AG04450 (cell line): ENCODE results near the gene TUSC2. TPM values are rescaled to one million over a fixed set of nuclear protein-coding genes. Genes with fewer than 3 reads are reported as not detected.
A peak's percentile ranks its signal among the peaks of the same experiment; 100 is the strongest.

Source experiments
- CTCF ChIA-PET: fragments of 300-600, 350-600 bp; formaldehyde crosslinking; extraction: SDS; loops from one replicate; lab custom pipeline; 2022; ENCODE audit warnings: antibody characterized with exemption, inconsistent platforms; lab: Charles Lee
- POLR2A ChIA-PET: fragments of 350-600 bp; formaldehyde crosslinking; extraction: SDS; loops from one replicate; lab custom pipeline; 2021; ENCODE audit warnings: antibody characterized with exemption, inconsistent platforms; lab: Yijun Ruan, JAX
- DNase-seq: peaks from one replicate; pipeline ENCODE4 v3.0.0-alpha.2; 2011; ENCODE audit warnings: low read depth, low spot score
- H3K27ac ChIP-seq: one replicate; pipeline ENCODE4 v1.5.1; 2012; ENCODE audit warnings: low read depth, low read length, control low read depth
- H3K27me3 ChIP-seq: one replicate; pipeline ENCODE4 v1.6.0; 2012; ENCODE audit warnings: low read length; ENCODE audit not compliant: control insufficient read depth, insufficient read depth
- H3K4me3 ChIP-seq: 2 replicates; pipeline ENCODE4 v1.5.1; 2011; ENCODE audit warnings: mild to moderate bottlenecking, low read depth, low read length, control low read depth
- H3K9me3 ChIP-seq: 2 replicates; pipeline ENCODE4 v1.5.1; 2012; ENCODE audit warnings: low read length; ENCODE audit not compliant: control insufficient read depth, insufficient read depth
- polyA plus RNA-seq: library from polyadenylated mRNA; depleted of rRNA; stranded (reverse); fragments of >200 nt; gene quantifications from 2 replicates; pipeline ENCODE4 v1.2.3, GENCODE V29; 2011
- TF ChIP-seq, protein P1 (sequence below): IDR thresholded peaks from 2 replicates; pipeline ENCODE4 v1.5.1; 2011; ENCODE audit warnings: low read depth, low read length, control low read depth, inconsistent platforms

The TUSC2 gene
- polyA plus RNA-seq, 1 experiment = 25.3 TPM

DNA sequence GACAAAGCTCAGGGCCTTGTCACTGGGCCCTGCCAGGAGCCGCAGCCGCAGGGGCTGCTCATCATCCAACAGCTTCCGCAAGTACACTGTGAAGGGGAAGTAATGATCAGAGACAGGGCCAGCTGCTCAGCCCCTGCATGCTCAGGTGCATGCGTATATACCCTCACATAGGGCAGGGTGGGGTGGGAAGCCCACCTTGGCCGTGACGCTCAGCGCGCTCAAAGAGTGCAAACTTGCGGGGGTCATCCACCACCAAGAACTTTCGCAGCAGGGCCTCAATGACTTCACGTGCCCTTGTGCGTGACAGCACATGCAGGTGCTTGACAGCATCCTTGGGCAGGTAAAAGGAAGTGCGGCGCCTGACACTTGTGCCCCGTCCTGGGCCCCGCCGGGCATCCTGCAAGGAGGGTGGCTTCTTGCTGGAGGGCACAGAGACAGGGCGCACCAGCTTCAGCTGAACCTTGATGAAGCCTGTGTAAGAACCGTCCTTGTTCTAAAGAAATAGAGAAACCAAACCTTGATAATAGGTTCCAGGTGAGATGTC, 3.4 kb upstream of the TUSC2 start:
- Histone ChIP-seq H3K4me3 (no peak overlapping the region), H3K27me3 (no peaks in the 10 kb centered on the region), H3K9me3 (no peaks in the 10 kb centered on the region; the same call in 1 of the 2 replicates), H3K27ac (no peak overlapping the region)
- ChIA-PET CTCF (interaction anchor here (1.1 kb wide), 1 partner anchor 10 kb away, joined by 5 read pairs; no protein-coding TSS in a partner anchor), POLR2A (no interaction called here)
- DNase-seq = no peak
- TF ChIP-seq, protein P1, sequence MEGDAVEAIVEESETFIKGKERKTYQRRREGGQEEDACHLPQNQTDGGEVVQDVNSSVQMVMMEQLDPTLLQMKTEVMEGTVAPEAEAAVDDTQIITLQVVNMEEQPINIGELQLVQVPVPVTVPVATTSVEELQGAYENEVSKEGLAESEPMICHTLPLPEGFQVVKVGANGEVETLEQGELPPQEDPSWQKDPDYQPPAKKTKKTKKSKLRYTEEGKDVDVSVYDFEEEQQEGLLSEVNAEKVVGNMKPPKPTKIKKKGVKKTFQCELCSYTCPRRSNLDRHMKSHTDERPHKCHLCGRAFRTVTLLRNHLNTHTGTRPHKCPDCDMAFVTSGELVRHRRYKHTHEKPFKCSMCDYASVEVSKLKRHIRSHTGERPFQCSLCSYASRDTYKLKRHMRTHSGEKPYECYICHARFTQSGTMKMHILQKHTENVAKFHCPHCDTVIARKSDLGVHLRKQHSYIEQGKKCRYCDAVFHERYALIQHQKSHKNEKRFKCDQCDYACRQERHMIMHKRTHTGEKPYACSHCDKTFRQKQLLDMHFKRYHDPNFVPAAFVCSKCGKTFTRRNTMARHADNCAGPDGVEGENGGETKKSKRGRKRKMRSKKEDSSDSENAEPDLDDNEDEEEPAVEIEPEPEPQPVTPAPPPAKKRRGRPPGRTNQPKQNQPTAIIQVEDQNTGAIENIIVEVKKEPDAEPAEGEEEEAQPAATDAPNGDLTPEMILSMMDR = no peak

DNA sequence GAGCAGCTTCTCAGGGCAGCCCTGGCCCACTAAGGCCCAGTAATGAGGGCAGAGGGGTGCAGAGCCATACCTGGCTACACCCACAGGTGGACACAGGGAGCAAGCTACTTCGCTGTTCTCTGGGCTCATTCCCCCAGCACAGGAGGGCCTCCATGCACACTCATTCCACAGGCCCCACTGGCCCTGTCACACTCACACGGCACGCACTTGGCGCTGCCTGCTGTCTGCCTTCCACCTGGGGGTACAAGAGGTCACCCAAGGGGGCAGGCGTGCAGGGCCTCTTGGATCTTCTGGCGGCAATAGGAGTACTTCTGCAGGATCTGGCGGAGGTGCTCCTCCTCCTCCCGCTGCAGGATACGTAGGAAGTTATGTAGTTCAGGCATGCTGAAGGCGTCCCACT, 2.3 kb upstream of the TUSC2 start:
- CTCF ChIA-PET = interaction anchor here (1.1 to 1.5 kb wide), 2 partner anchors 9 to 136 kb away, joined by 3 to 5 read pairs; no protein-coding TSS in a partner anchor
- no peaks in the 10 kb centered on the region; the same call in 1 of the 2 replicates for H3K9me3 ChIP-seq
- POLR2A ChIA-PET = interaction anchor here (0.6 kb wide), 1 partner anchor 11 kb away, joined by 3 read pairs; no protein-coding TSS in a partner anchor
- no peaks in the 10 kb centered on the region for H3K27me3 ChIP-seq
- H3K4me3 ChIP-seq = no peak overlapping the region
- DNase-seq = no peak
- peak overlapping the region; percentile 11 for H3K27ac ChIP-seq
- TF ChIP-seq, protein P1 = no peak

DNA sequence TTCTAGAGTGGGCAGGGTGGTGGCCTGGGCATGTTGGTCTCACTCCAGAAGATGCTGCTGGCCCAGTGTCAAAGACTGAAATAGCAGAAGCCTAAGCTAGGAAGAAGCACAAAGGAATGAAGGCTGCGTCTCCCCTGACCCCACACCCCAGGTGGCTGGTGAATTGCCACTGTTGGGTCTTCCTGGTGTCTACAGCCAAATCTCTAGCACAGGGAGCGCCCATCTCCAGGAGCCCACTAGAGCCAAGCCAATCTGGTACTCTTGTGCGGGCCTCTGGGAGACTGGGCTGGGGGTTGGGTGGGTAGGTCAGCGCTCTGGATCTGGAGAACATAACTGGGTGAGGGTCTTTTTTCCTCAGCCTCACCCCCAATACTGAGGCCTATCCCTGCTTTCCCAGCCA, 894 bp downstream of the TUSC2 start:
- CTCF ChIA-PET = no interaction called here
- peak overlapping the region; percentile 87 for H3K4me3 ChIP-seq
- no peaks in the 10 kb centered on the region; the same call in 1 of the 2 replicates for H3K9me3 ChIP-seq
- no peaks in the 10 kb centered on the region for H3K27me3 ChIP-seq
- POLR2A ChIA-PET = interaction anchor here (0.6 to 2.2 kb wide), 3 partner anchors 9 to 43 kb away, joined by 5 to 22 read pairs (median 7); partner anchors contain the start of genes CYB561D2 and NPRL2
- TF ChIP-seq, protein P1 = no peak
- no peak overlapping the region for H3K27ac ChIP-seq
- DNase-seq = no peak

DNA sequence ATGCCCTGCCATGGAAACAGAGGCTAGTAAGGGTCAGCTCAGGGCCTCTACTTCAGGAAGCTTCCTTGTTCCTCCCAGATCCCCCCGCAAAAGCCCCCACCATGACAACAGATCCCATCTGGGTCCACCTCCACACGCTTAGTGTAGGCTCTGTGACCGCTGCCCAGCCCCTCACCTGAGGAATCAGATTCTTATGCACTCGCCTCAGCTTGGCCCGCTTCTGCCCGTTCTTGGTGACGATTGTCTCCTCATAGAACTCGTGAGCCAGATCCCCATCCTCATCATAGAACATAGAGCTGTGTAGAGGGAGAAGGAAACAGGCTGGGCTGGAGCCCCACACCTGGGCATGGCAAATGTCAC, 1.9 kb downstream of the TUSC2 start:
- no peaks in the 10 kb centered on the region; the same call in 1 of the 2 replicates for H3K9me3 ChIP-seq
- ChIA-PET POLR2A (no interaction called here), CTCF (interaction anchor here (0.8 kb wide), 1 partner anchor 70 kb away, joined by 3 read pairs; no protein-coding TSS in a partner anchor)
- no peak for DNase-seq
- H3K27ac ChIP-seq = no peak overlapping the region
- TF ChIP-seq, protein P1 = no peak
- no peak overlapping the region for H3K4me3 ChIP-seq
- H3K27me3 ChIP-seq = no peaks in the 10 kb centered on the region

DNA sequence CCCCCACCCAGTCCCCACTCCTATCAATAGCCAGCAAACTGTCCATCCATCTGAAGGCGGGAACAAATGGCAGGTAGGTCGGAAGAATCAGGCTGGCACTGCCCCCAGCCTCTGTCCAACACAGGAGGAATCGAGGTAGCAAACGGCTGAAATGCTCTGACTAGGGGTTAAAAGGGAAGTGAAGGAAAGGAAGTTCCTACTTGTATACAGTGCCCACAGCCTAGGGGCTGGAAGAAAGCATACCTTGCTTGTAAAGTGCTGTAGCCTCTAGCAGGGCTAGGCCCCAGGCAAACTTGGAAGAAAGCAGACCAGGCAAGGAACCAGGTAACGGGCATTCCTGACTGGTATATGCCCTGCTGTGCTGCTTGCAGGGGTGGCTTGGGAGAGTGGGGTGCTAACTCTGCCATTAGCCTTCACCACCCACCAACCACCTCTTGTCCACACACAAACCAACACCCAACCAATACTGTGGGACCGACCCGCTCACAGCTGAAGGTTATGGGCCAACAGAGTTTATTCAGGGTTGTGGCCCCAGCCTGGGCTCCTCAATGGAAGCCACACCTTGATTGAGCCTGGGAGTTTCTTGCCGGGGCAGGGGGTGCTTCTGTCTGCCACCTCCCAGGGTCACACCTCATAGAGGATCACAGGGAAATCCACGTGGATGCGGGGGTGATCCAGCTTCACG, 2.4 kb downstream of the TUSC2 start:
- CTCF ChIA-PET = interaction anchor here (0.6 to 1.9 kb wide), 6 partner anchors 20 to 624 kb away, joined by 3 to 15 read pairs (median 8); partner anchors contain the start of genes HYAL3 and NAA80
- H3K27me3 ChIP-seq = no peaks in the 10 kb centered on the region
- H3K9me3 ChIP-seq = no peaks in the 10 kb centered on the region; the same call in 1 of the 2 replicates
- POLR2A ChIA-PET = no interaction called here
- DNase-seq = no peak
- H3K4me3 ChIP-seq = no peak overlapping the region
- TF ChIP-seq, protein P1 = no peak
- no peak overlapping the region for H3K27ac ChIP-seq
